CMK (cell line): Measurements from ENCODE around the gene GNA12.
A peak's percentile ranks its signal among the peaks of the same experiment; 100 is the strongest.
"Not testable (repeated sequence)": the region's sequence is repeated elsewhere in the genome, so short reads cannot be mapped to it uniquely, and the experiment has no call there.

ENCODE experiments used
- DNase-seq: peaks from one replicate; pipeline ENCODE4 v3.0.0-alpha.2; 2010; ENCODE audit warnings: low read depth

The GNA12 gene

DNA sequence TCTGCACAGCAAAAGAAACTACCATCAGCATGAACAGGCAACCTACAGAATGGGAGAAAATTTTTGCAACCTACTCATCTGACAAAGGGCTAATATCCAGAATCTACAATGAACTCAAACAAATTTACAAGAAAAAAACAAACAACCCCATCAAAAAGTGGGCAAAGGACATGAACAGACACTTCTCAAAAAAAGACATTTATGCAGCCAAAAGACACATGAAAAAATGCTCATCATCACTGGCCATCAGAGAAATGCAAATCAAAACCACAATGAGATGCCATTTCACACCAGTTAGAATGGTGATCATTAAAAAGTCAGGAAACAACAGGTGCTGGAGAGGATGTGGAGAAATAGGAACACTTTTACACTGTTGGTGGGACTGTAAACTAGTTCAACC lies 95.4 kb downstream of the GNA12 start:
- DNase-seq, result not testable (repeated sequence)

DNA sequence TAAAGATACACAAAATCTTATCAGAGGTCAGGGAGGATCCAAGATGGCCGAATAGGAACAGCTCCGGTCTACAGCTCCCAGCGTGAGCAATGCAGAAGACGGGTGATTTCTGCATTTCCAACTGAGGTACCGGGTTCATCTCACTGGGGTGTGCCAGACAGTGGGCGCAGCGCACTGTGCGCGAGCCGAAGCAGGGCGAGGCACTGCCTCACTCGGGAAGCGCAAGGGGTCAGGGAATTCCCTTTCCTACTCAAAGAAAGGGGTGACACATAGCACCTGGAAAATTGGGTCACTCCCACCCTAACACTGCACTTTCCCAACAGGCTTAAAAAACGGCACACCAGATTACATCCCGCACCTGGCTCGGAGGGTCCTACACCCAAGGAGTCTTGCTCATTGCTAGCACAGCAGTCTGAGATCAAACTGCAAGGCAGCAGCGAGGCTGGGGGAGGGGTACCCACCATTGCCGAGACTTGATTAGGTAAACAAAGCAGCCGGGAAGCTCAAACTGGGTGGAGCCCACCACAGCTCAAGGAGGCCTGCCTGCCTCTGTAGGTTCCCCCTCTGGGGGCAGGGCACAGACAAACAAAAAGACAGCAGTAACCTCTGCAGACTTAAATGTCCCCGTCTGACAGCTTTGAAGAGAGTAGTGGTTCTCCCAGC lies 100.5 kb downstream of the GNA12 start:
- DNase-seq, result not testable (repeated sequence)

DNA sequence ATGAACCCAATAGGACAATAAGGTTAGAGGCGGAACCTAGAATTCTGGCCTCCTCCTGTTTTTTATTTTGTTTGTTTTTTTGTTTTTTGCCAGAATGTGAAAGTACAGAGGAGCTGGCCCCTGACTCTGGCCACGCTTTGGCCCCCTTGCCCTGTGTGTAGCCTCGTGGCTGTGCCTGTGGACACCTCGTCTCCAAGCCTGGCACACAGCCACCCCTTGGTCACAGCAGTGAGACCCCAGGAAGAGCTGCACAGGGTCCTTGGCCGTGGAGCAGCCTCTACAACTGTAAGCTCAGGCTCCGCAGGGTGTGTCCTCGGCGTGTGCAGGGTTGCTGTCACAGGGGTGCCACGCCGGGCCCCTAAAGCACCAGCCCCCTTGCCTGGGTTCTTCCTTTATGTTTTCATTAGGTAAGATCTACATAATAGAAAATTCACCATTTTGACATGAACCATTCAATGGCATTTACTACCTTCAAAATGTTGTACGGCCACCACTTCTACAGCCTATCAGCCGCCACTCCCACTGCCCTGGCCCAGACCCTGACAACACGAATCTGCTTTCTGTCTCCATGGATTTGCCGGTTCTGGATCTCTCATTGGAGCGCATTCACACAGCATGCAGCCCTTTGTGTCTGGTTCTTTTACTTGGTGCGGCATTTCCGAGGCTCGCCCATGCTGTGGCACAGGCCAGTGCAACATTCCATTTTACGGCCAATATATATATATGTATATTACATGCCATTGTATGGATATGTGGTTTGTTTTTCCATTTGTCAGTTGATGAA lies 105.2 kb downstream of the GNA12 start:
- DNase-seq, result no peak

DNA sequence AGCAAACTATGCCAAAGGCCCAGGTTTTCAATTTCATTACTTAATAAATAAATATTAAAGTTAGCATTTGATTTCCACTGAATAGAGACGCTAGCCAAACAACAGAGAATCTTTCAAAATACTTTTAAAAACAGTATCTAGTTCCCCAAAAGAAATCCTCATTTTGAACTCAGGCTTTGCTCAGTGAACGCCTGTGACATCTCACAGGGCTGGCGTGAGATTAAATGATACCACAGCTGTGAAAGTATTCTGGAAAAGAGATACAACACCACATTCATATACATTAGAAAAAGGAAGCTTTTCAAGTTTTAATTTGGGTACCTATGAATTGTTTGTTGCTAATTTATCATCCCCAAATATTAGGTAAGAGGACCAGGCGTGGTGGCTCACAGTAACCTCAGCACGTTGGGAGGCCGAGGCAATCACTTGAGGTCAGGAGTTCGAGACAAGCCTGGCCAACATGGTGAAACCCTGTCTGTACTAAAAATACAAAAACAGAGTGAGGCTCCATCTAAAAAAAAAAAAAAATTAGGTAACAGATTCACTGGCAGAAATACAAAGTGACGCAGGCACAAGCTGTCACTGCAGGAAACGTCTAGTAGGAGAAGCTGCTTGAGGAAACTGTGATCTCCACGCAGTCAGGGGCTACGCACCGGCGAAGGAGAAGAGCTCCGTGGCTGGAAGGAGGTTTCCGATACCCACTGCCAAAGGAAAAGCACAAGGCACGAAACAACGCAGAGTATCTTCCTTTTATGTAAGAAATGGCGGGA lies 106.2 kb downstream of the GNA12 start:
- DNase-seq, result no peak

DNA sequence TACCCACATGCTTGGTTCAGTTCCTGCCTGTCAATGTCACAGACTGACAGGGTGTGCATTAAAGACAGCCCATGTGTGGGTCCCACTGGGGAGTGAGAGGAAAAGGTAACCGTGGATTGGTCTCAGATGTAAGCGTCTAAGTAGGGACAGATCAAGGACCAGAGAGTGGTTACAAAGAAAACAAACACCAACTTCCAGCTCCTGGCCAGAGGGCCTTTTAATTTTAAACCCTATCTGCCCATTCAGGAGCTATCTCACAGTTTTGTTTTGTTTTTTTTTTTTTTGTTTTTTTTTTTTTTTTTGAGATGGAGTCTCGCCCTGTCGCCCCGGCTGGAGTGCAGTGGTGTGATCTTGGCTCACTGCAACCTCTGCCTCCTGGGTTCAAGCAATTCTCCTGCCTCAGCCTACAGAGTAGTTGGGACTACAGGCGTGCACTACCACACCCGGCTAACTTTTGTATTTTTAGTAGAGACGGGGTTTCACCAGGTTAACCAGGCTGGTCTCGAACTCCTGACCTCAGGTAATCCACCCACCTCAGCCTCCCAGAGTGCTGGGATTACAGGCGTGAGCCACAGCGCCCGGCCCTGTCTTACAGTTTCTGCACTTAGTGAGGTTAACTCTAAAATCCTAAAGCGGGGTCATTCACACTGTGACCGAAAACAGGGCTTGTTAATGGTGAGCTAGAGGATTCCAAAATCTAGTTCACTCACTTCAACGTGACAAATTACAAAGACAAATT lies 106.9 kb downstream of the GNA12 start:
- DNase-seq, result not testable (repeated sequence)

DNA sequence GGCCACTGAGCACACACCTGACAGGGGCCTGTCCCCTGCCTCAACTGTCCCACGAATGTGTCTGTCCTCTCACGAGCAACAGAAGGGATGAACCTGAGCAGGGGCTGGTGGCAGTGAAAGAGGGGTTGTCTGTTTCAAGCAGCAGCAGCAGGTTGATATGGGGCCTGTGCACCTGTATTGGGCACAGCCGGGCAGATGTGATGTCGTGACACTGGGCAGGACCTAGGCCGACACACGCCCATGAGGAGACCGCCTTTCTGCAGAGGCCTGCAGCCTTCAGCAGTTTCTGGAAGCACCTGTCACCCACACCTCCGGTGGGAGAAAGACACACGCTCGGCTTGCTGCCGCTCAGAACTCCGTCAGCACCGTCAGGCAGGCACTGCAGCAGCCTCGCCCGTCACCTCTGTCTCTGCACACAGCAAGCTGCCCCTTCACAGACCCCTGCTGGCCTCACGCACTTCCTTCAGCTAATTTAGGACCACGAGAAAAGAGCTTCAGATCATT lies 107.6 kb downstream of the GNA12 start:
- no peak for DNase-seq

DNA sequence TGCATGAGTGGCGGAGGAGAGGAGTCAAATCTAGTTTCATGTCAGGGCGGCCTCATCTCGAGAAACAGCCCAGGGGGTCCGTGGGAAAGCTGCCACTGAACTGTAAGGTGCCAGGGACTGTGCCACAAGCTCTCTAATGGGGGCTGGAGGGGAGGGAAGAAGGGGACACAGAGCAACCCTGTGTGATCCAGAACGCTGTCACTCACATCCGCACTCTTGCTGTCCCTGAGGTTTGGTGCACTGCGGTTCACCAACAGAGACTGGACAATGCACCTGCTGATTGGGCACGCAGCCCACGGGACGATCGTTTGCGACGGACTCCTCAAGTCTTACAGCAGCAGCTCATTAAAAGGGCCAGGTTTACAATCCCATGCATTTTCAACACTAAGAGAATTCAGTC lies 108.4 kb downstream of the GNA12 start:
- no peak for DNase-seq

DNA sequence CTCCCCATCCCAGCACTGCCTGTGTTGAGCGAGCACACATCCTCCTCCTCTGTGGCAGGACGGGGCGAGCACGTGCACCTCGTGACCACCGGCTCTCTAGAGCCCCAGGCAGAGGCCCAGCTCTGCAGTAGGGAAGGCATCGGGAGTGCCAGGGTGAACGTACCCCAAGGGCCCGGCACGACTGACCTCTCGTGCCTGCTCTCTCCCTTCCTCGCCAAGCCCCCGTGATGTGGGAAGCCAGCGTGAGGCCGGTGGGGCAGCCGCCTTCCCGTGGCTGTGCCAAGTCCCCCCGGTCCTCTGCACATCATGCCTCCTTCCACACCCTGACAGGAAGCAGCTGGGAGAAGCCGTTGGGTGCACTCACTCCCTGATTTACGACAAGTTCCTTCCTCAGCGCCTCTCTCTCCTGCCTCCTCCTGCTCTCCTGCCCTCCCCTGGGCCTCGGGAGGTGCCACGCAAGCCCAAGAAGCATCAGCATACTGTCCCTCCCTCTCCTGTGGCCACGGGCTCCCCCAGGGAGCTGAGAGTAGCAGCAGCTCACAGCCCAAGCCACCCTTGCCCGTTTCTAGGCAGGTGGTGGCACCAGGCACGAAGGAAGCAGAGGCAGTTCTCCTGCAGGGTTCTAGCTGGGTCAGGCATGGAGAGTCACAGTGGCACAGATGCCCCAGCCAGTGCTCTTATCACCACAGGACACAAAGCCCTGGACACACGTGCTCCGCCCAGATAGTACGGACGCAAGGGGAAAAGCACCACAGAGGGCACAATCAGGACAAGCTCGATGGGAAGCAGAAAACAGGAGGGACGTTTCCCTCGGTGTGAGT lies 109.1 kb downstream of the GNA12 start:
- peak; percentile 95 for DNase-seq

DNA sequence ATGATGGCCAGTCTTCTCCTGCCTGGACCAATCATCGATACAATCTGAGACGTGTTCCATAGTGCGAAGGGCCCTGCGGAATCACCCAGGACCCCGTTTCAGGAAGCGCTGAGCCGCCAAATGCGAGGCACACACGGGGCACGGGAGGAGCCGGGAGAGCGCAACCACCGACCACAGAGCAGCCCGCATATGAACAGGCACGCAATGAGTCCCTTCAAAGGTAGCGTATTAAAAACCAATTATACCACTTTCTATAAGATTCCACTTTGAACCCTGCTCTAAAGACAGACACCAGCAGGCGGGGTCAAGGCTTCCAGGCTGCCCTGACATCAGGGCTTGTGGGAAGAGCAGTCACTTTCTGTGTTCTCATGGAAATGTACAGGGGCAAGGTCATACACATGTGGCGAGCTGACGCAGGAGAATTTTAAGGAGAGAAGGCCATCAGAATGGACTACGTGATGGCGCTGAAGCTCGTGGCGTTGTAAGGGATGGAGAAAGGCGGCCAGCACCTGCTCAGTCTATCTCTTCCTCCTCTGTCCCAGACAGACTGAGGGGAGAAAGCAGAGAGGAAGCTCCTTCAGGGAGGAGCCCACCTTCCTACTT lies 109.9 kb downstream of the GNA12 start:
- DNase-seq, result no peak

DNA sequence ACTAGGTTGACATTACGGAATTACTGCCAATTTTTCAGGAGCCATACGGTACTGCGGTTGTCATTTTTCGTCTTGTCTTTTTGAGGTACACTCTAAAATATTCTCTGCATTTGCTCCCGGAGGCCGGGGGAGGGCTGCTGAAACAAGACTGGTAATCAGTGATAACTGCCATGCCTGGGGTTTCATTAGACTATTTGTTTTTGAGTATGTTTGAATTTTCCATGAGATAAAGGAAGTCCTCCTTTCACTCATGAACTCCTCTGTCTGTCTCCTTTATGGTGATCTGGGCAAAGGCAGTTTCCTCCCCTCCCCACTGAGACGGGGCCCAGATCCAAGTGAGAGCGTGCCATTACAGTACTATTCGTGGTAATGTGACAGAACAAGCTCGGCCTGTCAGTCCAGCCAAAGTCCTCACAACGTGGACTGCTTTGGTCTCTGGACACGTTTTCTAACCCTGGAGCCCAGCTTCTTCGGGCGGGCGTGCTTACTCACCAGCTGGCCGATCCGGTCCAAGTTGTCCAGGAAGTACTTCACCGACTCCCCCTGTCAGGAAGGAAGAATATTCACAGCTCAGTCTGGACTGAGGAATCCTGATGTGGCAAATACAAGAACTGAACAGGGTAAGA lies 111.0 kb downstream of the GNA12 start:
- DNase-seq, result no peak

DNA sequence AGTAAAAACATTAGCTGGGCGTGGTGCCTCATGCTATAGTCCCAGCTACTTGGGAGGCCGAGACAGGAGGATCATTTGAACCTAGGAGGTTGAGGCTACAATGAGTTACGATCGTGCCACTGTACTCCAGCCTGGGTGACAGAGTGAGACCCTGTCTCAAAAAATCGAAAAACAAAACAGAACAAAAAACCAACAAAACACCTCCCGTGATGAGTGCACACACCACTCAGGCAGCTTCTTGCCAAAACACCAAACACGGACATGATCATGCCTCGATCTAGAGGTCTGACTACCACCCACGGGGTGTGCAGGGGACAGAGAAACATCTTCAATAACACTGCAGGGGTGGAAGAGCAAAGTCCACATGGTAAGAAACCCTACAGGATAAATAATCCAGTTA lies 111.7 kb downstream of the GNA12 start:
- DNase-seq, result no peak

DNA sequence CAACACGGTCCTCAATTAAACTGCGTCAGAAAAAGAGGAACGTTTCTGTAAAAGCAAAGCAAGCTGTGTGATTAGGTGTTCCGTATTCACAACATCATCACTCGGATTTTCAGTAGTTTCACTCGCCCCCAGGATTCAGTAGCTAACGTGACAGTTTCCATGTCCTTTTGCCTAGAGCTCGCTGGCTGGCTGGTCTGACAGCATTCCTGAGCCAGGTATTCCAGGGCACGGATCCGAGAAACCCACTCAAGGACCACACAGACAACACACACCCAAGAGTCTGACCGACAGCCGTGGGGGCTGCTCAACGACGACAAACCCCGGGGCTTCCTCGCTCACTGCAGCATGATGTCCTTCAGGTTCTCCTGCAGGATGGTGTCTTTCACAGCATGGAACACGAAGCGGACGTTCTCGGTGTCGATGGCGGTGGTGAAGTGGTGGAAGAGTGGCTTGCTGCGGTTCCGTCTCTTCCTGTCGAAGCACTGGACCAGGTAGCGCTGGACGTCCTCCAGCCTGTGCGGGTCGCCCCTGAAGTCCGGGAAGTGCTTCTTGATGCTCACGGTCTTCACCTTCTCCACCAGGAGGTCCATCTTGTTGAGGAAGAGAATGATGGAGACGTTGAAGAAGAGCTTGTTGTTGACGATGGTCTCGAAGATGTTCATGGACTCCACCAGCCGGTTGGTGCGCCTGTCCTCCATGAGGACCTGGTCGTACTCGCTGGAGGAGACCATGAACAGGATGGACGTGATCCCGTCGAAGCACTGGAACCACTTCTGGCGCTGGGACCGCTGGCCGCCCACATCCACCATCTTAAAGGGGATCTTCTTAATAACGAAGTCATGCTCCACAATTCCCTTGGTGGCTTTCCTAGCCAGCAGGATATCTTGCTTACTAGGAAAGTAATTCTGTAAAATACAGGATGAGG lies 113.0 kb downstream of the GNA12 start:
- no peak for DNase-seq

DNA sequence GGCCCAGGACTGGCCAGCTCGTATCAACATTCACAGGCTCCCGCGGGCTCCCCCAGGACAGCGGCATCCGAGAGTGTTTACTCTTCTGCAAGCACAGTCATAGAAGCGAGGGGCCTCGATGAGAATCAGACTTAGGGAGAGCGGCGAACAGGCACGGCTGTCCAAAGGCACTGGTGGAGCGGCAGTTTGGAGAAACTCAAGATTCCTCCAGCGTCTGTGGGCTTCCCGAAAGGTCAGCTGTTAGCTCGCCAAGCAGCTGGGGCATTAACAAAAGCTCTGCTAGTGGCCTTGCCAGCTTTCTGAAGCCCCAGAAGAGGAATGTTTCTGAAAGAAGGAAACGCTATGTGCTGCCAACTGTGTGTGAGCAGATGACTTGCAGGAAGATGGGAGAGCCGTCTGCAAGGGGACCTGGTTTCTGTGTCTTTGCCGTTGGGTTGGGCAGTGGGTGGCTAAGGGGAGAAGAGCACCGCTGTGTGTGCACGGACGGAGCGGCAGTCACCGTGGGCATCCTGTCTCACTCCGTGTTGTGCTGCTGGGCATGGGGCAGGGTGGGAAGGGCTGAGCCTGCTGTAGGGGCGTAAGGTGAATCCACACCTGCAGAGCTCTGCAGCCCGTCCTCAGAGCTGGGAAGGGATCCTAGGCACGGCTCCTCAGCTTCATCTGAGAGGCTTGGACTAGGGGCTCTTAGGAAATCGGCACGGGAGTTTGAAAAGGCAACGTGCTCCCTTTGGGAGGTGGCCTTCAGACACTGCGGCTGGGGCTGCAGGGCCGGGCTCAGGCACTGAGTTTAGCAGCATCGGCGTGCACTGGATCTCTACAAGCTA lies 114.0 kb downstream of the GNA12 start:
- no peak for DNase-seq

DNA sequence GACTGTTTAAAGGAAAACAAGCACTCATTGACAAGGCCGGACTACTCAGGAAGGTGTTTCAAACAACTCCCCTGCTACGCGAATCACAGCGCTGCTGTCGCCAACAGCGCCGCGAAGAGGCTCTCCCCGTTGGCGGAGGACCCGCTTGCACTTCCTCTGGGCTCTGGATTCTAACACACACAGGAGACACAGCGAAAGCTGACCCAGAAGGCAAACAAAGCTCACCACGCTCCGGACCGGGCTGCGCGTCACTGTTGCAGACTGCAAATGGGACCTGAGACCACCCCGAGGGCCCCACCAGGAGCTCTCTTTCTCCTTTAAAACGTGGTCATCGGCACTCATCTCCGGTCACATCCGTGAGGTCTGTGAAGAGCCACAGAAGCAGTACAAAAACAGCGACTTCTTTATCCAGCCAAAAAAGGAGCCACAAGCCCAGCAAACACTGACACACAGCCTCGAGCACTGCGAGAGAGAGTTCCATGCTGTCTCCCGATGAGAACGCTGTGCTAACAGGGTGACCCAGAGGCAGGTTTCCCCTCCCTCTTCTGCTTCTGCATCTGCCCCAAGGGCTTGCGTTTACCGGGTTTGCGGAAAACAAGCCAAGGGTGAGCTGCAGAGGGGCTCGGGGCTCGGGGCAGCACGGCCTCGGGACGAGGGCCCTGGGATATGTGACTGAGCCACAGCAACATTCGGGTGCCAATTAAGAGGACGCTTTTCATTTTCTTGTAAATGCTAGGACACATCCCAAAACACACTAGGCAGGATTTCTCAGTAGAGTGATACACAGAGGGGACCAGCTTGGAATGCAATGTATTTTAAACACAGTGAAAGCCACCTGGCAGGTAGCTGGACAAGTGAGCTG lies 114.8 kb downstream of the GNA12 start:
- no peak for DNase-seq

DNA sequence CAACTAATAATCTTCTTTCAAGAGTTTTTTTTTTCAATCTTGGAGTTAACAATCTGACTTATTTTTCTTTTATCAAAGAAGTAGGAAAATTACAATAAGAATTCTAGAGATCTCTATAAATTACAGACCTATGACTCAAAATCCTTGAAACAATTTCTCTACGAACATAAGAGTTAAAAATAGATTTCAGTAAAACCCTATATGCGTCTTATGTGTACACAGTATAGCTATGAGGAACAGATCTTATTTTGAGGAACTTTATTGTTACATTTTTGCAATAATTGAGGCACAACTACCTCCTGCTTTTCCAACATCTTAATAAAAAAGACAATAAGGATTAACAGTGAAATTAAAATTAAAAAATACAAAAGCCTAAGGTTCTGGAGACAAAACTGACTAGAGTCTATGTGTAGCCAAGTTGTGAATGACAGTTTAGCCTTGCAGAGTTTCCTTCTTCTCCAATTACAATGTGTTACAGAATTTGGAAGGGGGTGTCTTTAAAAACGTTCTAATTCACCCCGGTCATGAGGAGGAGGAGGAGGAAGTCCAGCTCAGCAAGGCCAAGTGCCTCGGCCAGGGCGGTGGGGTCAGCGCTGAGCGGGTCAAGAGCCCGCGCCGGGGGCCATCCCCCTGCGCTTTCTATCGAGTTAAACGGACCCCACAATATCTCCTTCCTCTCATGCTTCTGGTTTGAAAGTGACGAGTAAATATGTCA lies 115.6 kb downstream of the GNA12 start:
- no peak for DNase-seq

DNA sequence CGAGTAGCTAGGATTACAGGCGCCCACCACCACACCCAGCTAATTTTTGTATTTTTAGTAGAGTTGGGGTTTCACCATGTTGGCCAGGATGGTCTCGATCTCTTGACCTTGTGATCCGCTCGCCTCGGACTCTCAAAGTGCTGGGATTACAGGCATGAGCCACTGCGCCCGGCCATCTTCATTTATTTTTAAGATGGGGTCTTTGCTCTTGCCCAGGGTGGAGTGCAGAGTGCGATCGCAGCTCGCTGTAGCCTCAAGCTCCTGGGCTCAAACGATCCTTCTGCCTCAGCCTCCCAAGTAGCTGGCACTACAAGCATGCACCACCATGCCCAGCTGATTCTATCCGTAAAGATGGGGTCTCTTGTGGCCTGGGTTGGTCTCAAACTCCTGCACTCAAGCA lies 116.9 kb downstream of the GNA12 start:
- not testable (repeated sequence) for DNase-seq
